ENCODE measurements around the gene F2RL2. TPM values are rescaled to one million over a fixed set of nuclear protein-coding genes. Genes with fewer than 3 reads are reported as not detected.

Gene F2RL2
- total RNA-seq, 6 experiments from 2014 or later, result 40.8 to 87.2 (median 54.3) TPM

- no peak overlapping the region for H3K4me3 Mint-ChIP-seq
Observed at GRCh38 chr5:76571559-76571958, 51.6 kb downstream of the F2RL2 start.

DNA sequence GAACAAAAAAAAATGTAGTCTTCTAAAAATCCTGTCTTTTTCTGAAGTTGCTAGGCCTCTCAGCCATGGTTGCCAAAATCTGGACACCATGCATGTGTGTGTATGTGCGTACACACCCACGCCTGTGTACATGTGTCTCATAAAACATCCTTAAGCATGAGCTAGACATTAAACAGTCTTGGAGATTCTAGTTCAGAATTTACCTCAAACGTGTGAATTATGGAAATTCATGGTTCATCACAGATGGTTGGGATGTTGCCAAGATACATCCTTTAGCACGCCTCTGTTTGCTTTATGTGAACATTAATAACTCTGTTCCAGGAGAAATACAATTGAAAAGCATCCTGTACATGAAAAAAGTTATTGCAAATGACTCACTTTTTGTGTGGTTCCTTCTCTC, 53.0 kb downstream of the F2RL2 start:
- Mint-ChIP-seq H3K36me3 (ENCODE audit: low read depth) (no peaks in the 10 kb centered on the region), H3K9me3 (no peaks in the 10 kb centered on the region), H3K27me3 (ENCODE audit: insufficient read depth) (peaks cover 13% of the 10 kb centered on the region), H3K4me1 (ENCODE audit: low read depth) (no peaks in the 10 kb centered on the region), H3K27ac (no peak overlapping the region), H3K4me3 (no peak overlapping the region)
- no peak for TF ChIP-seq CTCF (IDR thresholded peaks at IDR 0.05)
- DNase-seq, result no peak

More at GRCh38 chr5:76571559-76571958, 51.6 kb downstream of the F2RL2 start:
- Mint-ChIP-seq H3K27me3 (ENCODE audit: insufficient read depth) (peaks cover 4% of the 10 kb centered on the region), H3K9me3 (no peaks in the 10 kb centered on the region), H3K36me3 (ENCODE audit: low read depth) (no peaks in the 10 kb centered on the region), H3K4me1 (ENCODE audit: low read depth) (no peaks in the 10 kb centered on the region), H3K27ac (no peak overlapping the region)
- no peak for DNase-seq
- TF ChIP-seq CTCF (IDR thresholded peaks at IDR 0.05), result peak; percentile 51

Other genes with a start within 250 kb of the F2RL2 start
- under 1 TPM in 5 of 6 experiments, not detected in 1; 0.09 to 0.47 (median 0.21) TPM for gene IQGAP2, start 220.1 kb downstream of the F2RL2 start, total RNA-seq (2021; fragmentation: NEBNext Ultra II Directional; extraction: Animal tissue kit (Norgen Biotek cat#: 25700))
- gene F2R, start 92.7 kb upstream of the F2RL2 start, total RNA-seq (2021; fragmentation: NEBNext Ultra II Directional; extraction: Animal tissue kit (Norgen Biotek cat#: 25700)), result 10 to 100 TPM; 47.0 to 73.5 (median 65.5) TPM
- 1 to 10 TPM; 2.9 to 6.4 (median 6.0) TPM for gene F2RL1, start 195.6 kb upstream of the F2RL2 start, total RNA-seq (2021; fragmentation: NEBNext Ultra II Directional; extraction: Animal tissue kit (Norgen Biotek cat#: 25700))
- gene S100Z, start 226.6 kb upstream of the F2RL2 start, total RNA-seq (2021; fragmentation: NEBNext Ultra II Directional; extraction: Animal tissue kit (Norgen Biotek cat#: 25700)), result not detected